ENCODE data around the gene TJP1.
"Not testable (repeated sequence)": the region's sequence is repeated elsewhere in the genome, so short reads cannot be mapped to it uniquely, and the experiment has no call there.

The TJP1 gene

DNA sequence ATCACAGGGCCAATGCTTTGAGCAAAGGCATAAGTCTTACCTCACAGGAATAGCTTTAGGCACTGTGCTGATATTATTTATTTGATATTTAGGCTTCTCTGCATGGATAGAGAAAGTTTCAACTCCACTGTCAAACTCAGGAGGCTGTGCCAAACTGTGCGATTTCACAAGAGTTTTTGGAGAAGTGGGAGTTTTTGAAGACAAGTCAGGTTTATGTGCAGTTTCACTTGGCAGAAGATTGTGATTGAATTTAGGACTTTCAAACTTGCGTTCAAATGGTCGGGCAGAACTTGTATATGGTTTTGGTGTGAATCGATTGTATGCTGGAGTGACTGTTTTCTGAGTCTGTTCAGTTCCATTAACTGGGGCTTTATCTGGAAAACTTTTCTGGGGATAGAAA is 113.7 kb downstream of the TJP1 start:
- no peak for DNase-seq (ENCODE audit: low read depth in 3 of 3, low spot score in 1 of 3)

DNA sequence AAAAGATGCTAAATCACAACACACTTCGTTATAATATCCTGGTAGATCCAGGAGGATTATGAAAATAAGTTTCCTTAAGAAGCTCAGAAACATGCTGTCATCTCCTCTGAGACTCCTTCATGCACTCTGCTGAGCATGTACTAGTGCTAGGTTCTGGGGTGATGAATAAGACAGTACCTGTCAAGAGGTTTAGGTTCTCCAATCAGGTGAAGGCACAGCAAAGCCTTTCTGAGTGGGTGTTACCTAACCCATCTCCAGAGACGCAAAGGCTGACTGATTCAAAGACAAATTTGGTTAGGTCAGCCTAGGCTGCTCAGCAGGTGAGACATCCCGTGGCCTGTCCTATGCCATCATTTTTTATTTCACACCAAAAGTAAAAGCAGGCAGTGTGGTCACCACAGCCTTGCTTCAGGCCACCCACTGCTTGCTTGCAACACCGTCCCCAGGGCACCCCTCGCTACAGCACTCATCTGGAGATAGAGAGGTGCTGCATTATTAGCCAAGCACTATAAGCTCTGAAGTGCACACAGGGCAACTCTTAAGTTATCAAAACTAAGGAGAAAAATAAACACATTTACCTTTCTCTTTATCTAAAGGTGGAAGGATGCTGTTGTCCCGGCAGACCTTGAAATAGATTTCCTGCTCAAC is 117.2 kb downstream of the TJP1 start:
- DNase-seq (ENCODE audit: low read depth in 3 of 3, low spot score in 1 of 3), result no peak

DNA sequence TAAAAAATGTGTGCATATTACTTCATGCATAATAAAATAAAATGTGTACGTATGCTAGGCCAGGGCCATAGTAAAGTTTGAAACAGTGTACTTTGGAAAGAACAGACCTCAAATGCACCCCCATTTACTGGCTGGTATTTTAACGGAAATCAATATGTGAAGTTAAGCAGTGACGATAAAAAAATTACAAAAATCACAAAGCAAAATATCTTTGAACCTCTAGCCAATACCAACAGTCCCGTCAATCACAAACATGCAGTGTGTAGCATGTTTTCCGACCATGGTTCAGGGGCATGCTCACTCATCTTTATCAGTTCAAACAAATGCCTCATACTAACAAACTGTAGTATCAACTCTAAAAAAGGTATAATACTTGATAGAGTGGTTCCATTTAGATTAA is 121.1 kb downstream of the TJP1 start:
- DNase-seq (ENCODE audit: low read depth in 3 of 3, low spot score in 1 of 3), result no peak

DNA sequence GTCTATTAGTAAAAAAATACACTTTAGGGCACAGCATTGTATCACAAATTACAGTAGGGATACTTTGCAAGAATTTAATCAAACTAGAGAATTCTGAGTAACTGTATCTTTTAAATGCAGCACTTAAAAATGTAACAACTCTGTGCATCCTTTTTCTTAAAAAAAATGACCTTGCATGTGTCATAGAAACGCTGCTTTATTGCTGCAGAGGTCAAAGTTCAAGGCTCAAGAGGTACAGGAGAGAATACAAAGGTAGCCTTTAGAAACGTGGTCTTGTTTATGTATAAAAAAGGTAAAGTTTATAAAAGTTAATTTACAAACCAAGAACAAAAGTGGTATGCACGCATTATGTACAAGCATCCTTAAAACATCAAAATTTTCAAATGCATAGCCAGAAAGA is 122.0 kb downstream of the TJP1 start:
- no peak for DNase-seq (ENCODE audit: low read depth in 3 of 3, low spot score in 1 of 3)

DNA sequence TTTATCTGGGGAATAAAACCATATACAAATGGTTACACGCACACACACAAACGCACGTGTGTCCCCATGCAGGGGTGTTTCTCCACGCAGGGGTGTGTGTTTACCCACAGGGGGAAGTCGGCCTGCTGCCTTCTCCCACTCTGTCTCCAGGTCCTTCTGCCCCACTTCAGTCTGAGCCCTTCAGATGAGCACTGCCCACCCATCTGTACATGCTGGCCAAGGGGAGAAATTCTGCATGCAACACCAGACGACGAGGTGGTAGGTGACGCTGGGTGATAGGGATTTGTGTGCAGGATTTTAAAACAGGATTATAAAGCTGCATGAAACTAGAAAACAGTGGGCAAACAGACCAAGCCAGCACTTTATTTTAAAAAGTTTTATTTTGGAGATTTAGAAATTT is 122.5 kb downstream of the TJP1 start:
- DNase-seq (ENCODE audit: low read depth in 3 of 3, low spot score in 1 of 3), result no peak

DNA sequence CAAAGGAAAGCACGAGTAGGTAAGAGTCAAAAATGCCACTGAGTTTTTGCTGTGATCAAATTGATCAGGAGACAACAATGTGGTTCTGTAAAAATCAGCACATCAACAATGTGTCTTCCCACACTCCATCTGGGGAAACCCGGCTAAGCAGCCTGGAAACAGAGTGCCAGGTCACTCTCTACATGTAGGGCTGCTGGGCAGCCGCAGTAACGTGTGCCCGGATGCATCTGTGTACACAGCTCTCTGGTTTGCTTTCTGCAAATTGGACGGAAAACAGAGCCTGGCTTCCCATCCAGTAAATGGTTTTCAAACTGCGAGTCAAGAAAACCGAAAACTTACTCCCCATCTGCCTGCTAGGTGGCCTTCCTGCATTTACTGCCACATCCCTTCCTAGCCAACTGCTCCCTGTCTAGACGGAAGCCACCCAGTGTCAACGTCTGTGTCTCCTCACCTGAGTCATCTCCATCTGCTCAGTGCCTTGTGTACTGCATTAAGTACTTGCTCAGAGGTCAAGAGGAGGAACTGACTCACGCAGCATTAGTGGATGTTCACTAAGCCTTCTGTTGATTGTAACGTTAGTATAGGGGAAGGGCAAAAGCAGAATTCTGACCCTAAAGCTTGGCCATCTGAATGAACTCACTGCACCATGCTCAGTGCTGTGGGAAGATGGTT is 124.1 kb downstream of the TJP1 start:
- no peak for DNase-seq (ENCODE audit: low read depth in 3 of 3, low spot score in 1 of 3)

DNA sequence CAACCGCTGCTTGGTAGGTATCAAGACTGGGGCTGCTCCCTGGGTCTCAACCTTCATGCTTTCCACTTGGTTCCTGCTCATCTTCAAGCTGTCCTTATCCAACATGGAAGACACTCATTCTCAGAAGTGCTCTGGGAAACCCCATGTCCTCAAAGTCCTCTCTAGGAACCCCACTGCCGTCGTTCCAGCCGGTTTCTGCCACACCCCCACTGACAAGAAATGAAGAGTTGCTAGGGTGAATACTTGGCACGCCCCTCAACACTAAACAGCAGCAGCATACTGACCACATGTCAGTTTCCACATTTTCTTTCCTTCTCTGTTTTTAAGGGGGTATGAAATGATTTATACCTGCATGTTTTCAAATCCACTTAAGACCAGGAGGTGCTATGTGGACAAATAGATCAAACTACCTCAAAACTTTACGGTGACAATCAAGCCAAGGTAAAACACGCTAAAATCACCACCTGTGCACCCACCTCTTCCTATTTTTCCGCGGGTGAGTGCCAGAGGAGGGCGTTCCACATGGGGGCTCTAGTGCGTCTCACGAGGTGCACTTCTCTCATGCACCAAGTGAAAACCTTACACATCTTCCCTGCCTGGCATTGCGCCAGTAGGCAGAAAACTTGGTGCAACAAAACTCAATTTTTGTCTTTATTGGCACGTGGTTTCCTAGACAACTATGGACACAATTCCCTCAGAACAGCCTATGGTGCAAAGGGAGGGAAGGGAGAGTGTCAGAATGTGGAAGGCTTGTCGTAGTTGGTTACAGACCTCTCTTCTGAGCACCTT is 125.1 kb downstream of the TJP1 start:
- no peak for DNase-seq (ENCODE audit: low read depth in 3 of 3, low spot score in 1 of 3)

DNA sequence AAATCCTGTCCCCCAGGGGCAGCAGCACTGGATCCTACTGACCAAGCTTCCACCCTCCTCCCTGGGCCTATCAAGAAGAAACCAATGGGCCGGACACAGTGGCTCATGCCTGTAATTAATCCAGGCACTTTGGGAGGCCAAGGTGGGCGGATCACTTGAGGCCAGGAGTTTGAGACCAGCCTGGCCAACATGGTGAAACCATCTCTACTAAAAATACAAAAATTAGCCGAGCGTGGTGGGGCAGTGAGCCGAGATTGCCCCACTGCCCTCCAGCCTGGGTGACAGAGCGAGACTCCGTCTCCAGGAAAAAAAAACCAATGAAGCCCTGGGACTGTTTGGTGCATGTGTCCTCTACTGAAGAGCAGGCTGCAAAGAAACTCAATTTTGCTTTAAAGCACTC is 125.8 kb downstream of the TJP1 start:
- not testable (repeated sequence) for DNase-seq (ENCODE audit: low read depth in 3 of 3, low spot score in 1 of 3)

DNA sequence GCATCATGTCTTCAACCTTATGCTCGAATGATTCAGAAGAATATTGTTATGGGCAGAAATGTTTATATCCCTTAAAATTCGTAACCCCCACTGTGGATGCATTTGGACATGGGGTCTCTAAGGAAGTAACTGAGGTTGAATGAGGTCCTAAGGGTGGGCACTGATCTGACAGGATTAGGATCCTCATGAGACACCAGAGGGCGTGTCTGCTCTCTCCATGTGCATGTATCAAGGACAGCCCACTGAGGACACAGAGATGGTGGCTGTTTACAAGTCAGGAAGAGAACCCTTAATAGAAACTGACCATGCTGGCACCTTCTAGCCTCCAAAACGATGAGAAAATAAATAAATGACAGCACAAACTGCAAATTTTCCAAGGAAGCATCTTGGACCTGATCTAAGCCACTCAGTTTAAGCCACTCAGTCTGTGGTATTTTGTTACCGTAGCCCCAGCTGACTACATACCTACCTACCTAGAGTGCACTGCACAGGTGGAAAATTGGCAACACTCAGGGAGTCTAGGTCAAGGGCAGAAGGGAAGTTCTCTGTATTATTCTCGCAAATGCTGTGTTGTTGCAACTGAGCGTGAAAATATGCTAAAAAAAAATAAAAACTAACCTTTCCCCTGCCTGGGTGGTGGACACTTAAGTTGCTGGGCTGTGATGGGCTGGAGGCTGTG is 126.6 kb downstream of the TJP1 start:
- no peak for DNase-seq (ENCODE audit: low read depth in 3 of 3, low spot score in 1 of 3)

DNA sequence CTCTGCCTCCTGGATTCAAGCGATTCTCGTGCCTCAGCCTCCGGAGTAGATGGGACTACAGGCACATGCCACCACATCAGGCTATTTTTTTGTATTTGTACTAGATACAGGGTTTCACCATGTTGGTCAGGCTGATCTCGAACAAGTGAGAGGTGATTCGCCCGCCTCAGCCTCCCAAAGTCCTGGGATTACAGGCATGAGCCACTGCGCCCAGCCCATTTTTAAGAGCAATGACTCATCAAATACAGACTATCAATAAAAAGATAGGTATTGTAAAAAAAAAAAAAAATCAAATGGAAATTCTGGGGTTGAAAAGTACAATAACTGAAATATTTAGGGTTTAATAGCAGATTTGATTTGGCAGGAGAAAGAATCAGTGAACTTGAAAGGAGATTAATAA is 129.0 kb downstream of the TJP1 start:
- DNase-seq (ENCODE audit: low read depth in 3 of 3, low spot score in 1 of 3), result no peak

DNA sequence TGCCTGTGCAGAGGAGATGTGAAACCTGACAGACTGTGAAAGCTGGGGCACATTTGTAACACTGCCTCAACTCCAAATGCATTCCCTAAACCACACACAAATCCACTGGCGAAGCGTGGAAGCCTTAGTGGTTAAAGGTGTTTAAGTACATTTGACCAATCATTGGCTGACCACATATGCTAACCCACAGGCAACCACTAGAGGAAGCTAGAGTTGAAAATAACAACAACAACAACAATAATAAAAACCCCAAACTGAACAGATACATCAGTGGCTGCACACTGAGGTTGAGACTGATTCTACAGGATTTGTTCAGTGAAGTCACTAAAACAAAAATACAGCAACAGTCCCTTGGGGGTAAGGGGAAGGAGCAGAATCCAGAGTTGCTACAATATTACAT is 129.7 kb downstream of the TJP1 start:
- no peak for DNase-seq (ENCODE audit: low read depth in 3 of 3, low spot score in 1 of 3)

DNA sequence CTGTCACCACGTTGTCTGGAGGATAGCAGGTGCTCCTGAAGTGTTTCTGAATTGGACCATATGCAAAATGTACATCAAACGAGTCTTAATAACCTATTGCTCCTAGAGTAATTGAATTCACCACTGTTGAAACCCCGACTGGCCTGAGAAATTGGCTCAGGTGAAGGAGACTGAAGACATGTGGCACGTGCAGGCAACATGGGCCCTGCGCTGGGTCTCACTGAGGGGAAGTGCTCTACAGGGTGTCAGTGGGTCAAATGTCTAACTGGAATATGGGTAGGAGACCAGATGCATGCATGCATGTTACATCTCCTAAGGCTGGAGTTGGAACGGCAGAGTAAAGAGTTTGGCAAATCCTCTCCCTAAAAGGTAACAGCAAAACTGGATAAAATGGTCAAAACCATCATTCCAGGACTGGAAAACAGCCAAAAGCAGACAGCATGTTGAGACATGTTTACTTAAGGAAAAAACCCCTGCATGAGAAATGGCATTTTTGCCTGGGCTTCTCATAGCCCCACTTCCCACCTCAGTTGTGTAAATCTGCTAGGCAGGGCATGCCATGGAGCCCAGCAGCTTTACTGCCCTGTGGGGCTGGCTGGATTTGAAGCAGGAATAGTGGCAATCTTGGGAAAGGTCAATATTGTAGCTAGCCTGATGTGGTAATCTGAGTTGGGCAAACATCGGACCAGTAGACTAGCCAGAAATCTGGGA is 131.3 kb downstream of the TJP1 start:
- no peak for DNase-seq (ENCODE audit: low read depth in 3 of 3, low spot score in 1 of 3)

DNA sequence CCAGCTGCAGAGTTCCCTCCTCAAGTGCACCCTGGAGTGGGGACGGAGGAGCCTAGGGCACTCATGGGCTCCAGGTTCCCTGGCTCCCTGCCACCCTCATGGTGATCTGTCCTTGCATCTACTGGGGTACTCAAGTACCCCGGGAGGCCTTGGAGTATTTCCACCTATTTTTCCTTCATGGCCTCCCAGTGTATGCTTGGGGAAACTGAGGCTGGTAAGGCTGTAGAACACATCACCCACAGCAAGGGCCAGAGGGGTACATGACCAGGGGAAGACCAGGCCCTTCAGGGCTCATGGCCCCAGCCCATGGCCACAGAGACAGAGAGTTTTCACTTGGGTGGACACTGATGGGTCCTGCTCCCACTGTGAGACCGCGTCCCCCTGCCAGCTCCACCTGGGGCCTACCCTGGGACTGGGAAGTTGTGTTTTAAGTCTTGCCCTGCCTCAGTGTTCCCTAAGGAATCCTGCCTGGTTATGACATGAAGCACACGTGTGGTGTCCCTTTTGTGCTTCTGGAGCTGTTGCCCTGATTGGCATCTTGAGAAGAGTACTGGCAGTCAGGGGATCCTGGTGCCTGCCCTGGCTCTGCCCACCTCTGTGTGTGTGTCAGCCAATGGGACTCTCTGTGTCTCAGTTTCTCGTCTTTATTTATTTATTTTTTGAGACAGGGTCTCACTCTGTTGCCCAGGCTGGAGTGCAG is 132.8 kb downstream of the TJP1 start:
- no peak for DNase-seq (ENCODE audit: low read depth in 3 of 3, low spot score in 1 of 3)

DNA sequence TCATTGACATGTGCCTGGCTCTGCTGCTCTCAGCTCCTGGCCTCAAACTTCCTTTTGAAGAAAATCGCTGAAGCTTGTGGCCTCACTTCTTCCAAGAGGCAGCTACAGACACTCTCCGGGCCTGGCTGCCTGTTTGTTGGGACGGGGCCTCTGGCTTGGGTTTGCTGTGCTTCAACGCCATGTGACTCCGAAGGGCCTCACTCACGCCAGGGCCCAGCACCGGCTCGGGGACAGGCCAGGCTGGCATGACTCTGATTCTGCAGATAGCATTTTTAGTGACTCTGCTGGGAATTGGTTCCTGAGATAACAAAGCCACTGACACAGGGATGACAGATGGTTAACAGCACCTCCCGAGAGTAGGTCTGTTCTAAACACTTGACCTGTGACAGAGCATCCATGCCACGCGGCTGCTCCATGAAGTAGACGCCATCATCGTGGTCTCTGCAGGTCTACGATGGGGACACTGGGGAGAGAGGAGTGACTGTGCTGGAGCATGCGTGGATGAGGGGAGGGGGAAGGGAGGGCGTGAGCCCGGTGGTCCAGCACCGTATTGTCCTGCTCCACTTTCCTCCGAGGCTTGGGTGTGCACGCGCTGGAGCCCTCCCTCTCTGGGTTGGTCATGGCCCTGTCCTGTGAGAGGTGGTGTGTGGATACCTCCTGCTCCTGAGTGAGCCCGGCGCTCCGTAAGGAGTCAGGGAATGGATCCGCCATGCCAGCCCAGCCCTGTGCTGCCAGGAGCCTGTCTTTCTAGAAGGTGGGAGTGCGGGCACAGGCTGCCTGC is 133.6 kb downstream of the TJP1 start:
- DNase-seq (ENCODE audit: low read depth in 3 of 3, low spot score in 1 of 3), result no peak

DNA sequence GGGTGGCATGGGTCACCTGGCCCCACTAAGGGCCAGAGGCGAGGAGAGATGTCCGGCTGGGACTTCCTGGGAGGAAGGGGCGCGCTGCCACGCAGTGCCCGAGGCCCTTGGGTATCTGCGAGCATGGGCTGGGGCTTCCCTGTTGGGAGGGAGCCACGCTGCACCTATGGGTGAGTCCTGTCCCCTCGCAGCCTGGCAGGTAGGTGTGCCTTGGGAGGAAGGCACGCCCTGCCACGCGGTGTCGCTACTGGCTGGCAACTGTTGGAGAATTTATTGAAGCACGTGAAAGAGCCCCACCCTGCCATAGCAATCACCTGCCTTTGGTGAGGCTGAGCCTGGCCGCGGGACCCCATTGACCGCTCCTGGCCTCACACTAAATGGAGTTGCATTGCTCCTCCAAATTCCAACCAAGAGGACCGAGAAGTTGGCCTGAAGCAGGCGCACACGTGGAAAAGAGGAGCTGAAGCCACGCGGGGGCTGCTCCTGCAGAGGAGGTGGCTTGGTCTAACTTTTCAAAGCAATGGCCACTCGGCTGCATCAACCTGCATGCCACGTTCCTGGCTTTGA is 134.2 kb downstream of the TJP1 start:
- no peak for DNase-seq (ENCODE audit: low read depth in 3 of 3, low spot score in 1 of 3)

DNA sequence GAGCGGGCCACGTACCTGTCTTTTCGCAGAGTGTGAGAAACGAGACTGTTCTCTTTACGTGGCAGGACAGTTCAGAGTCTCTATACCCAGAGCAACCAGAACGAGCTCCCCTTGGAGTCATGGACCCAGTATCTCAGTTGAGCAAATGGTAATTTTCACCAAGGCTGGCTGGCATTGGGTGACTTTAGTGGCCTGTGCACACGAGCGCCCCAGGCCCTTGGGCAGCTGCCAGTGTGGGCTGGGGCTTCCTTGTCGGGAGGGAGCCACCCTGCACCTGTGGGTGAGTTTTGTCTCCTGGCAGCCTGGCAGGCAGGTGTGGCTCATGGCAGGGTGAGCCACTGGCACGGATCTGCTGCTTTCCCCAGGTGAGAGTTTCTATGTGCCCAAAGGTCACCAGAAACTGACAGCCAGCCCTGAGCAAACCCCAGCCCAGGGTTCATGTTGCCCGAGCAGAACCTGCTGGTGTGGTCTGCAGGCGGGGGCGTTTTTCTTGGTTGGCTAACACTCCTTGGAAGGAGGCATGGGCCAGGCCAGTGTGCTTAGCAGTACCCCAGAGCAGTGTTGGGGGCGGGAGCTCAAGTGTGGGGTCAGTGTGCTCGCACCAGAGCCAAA is 135.0 kb downstream of the TJP1 start:
- no peak for DNase-seq (ENCODE audit: low read depth in 3 of 3, low spot score in 1 of 3)

DNA sequence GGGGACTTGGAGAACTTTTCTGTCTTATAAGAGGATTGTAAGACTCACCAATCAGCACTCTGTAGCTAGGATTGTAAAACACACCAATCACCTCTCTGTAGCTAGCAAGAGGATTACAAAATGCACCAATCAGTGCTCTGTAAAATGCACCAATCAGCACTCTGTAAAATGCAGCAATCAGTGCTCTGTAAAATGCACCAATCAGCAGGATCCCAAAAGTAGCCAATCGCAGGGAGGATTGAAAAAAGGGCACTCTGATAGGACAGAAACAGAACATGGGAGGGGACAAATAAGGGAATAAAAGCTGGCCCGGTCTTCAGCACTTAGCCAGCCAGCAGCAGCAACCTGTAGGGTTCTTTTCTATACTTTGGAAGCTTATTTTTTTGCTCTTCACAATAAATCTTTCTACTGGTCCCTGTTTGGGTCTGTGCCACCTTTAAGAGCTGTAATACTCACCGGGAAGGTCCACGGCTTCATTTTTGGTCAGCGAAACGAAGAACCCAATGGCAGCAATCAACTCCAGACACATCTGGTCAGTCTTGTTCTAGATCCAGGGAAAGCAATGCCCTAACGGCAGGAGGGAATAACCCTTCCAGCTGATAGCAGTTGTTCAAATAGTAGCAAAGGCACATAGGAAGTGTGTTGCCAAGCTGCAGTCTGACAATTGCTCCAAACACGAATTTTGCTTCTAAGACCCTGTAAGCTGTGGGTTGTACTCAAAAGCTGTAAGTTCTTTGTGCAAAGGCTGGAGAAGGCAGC is 135.6 kb downstream of the TJP1 start:
- no peak for DNase-seq (ENCODE audit: low read depth in 3 of 3, low spot score in 1 of 3)

DNA sequence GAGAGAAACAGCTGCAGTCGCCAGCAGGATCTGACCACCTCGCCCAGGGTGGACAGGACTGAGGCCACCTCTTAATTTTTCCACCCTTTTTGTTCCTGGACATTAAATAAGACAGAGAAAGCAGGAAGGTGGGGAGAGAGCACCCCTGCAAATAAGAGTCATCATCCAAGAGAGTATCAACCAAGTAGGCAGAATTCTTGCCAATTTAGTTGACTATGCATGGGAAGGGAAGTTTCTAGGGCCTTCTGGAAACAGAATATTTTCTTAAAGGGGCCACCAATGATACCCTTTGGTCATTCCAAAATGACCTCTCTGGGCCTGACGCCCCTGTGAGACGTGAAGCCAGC is 136.2 kb downstream of the TJP1 start:
- DNase-seq (ENCODE audit: low read depth in 3 of 3, low spot score in 1 of 3), result no peak

All from stimulated activated CD4-positive, alpha-beta T cell treated with anti-CD3 and anti-CD28 coated beads, TNF-alpha, amount 100 ng/mL, for 1 hour (primary cell).